Measurements from ENCODE around the gene WDR27. TPM values are rescaled to one million over a fixed set of nuclear protein-coding genes. Genes with fewer than 3 reads are reported as not detected.
"Not testable (repeated sequence)": the region's sequence is repeated elsewhere in the genome, so short reads cannot be mapped to it uniquely, and the experiment has no call there.

Gene WDR27
- total RNA-seq, 6 donors from 2014 or later: 20.1 to 80.7 (median 40.3) TPM

- no peak for ATAC-seq (ENCODE audit: low FRiP score in 2 of 2)
- no peaks in the 10 kb centered on the region for H3K9me3 ChIP-seq
- H3K36me3 ChIP-seq: peaks cover 0 to 4% (median 0%) of the 10 kb centered on the region in 4 donors
- no peaks in the 10 kb centered on the region for H3K27me3 ChIP-seq
- H3K27ac ChIP-seq: no peak overlapping the region
- peaks cover 37 to 43% (median 41%) of the 10 kb centered on the region in 4 donors for H3K4me1 ChIP-seq
- peak overlapping the region in 1 of 4 donors; percentile 74 for H3K4me3 ChIP-seq
- TF ChIP-seq CTCF (IDR thresholded peaks at IDR 0.05) (no peak), POLR2AphosphoS5 (IDR thresholded peaks at IDR 0.05) (no peak), EP300 (IDR thresholded peaks at IDR 0.05) (no peak), POLR2A (IDR thresholded peaks at IDR 0.05) (no peak)
- WGBS, 2 donors: 54 to 66% methylated on average over 5 of the region's 5 CpGs
- DNase-seq: no peak
Measured at GRCh38 chr6:169700296-169700695, 1.5 kb downstream of the WDR27 start.

- H3K4me3 ChIP-seq; H3K27ac ChIP-seq; ATAC-seq (ENCODE audit: low FRiP score in 2 of 2); DNase-seq; H3K27me3 ChIP-seq; H3K9me3 ChIP-seq; H3K36me3 ChIP-seq: not testable (repeated sequence)
- peak in 3 of 6 experiments; percentile 21 to 41 (median 22) for TF ChIP-seq CTCF (IDR thresholded peaks at IDR 0.05)
- H3K4me1 ChIP-seq: peaks cover 13 to 19% (median 15%) of the 10 kb centered on the region in 4 donors
- 87 to 92% methylated on average over 10 of the region's 10 CpGs for WGBS, 2 donors
Measured at GRCh38 chr6:169697115-169697514, 4.7 kb downstream of the WDR27 start.

- DNase-seq (no peak), ATAC-seq (ENCODE audit: low FRiP score in 2 of 2) (no peak)
- Histone ChIP-seq H3K27ac (no peak overlapping the region), H3K4me1 (peaks cover under 1 to 7% (median 3%) of the 10 kb centered on the region in 4 donors), H3K27me3 (no peaks in the 10 kb centered on the region), H3K4me3 (no peak overlapping the region), H3K36me3 (no peaks in the 10 kb centered on the region), H3K9me3 (no peaks in the 10 kb centered on the region)
- WGBS, 2 donors: 75 to 77% methylated on average over 5 of the region's 5 CpGs
- TF ChIP-seq POLR2A (IDR thresholded peaks at IDR 0.05) (no peak), POLR2AphosphoS5 (IDR thresholded peaks at IDR 0.05) (no peak), CTCF (IDR thresholded peaks at IDR 0.05) (no peak), EP300 (IDR thresholded peaks at IDR 0.05) (no peak)
Measured at GRCh38 chr6:169695131-169695530, 6.7 kb downstream of the WDR27 start.

- Histone ChIP-seq H3K36me3 (peaks cover 0 to 10% (median 2%) of the 10 kb centered on the region in 4 donors), H3K9me3 (no peaks in the 10 kb centered on the region), H3K4me1 (no peaks in the 10 kb centered on the region), H3K27me3 (no peaks in the 10 kb centered on the region), H3K4me3 (no peak overlapping the region), H3K27ac (no peak overlapping the region)
- no peak for TF ChIP-seq POLR2A (IDR thresholded peaks at IDR 0.05)
- TF ChIP-seq EP300 (IDR thresholded peaks at IDR 0.05): no peak
- no peak for TF ChIP-seq CTCF (IDR thresholded peaks at IDR 0.05)
- TF ChIP-seq POLR2AphosphoS5 (IDR thresholded peaks at IDR 0.05): no peak
- no peak for ATAC-seq (ENCODE audit: low FRiP score in 2 of 2)
- DNase-seq: no peak
- 97 to 100% methylated on average over 1 to 3 of the region's 3 CpGs for whole genome bisulfite sequencing, 2 donors
Measured at GRCh38 chr6:169692516-169692915, 9.3 kb downstream of the WDR27 start.

GRCh38 chr6:169691260-169691659, 10.6 kb downstream of the WDR27 start:
- Histone ChIP-seq H3K4me3 (no peak overlapping the region), H3K4me1 (no peaks in the 10 kb centered on the region), H3K27ac (no peak overlapping the region), H3K36me3 (peaks cover 0 to 14% (median 2%) of the 10 kb centered on the region in 4 donors), H3K9me3 (peaks cover 0 to 2% (median 0%) of the 10 kb centered on the region in 4 donors), H3K27me3 (no peaks in the 10 kb centered on the region)
- no peak for TF ChIP-seq POLR2AphosphoS5 (IDR thresholded peaks at IDR 0.05)
- no peak for TF ChIP-seq POLR2A (IDR thresholded peaks at IDR 0.05)
- no peak for TF ChIP-seq CTCF (IDR thresholded peaks at IDR 0.05)
- no peak for TF ChIP-seq EP300 (IDR thresholded peaks at IDR 0.05)
- no peak for DNase-seq
- ATAC-seq (ENCODE audit: low FRiP score in 2 of 2): no peak
- WGBS, 2 donors: 96 to 99% methylated on average over 2 of the region's 2 CpGs
